PC-3 (cell line): Measurements from ENCODE around the gene ZBTB11. TPM values are rescaled to one million over a fixed set of nuclear protein-coding genes. Genes with fewer than 3 reads are reported as not detected.

Source experiments
- ATAC-seq: fragments of 200-7000 bp; cut with Tn5 transposase; 2 replicates; pipeline ENCODE4 v1.9.1; 2020; ENCODE audit warnings: mild to moderate bottlenecking, moderate library complexity
- BruUV-seq: library from RNA; stranded (reverse); fragments of 400-500 nt; replicated peaks from 2 replicates; lab custom pipeline; 2021; lab: Mats Ljungman, UMichigan
- CTCF ChIA-PET: fragments of 300-600 bp; sonication (Branson Sonifier 250); formaldehyde crosslinking; loops from one replicate; lab custom pipeline; 2022; ENCODE audit warnings: antibody characterized with exemption; lab: Charles Lee
- POLR2A ChIA-PET: fragments of 300-600 bp; sonication (Branson Sonifier 250); formaldehyde crosslinking; loops from one replicate; lab custom pipeline; 2022; ENCODE audit warnings: antibody characterized with exemption; ENCODE audit not compliant: unreplicated experiment; lab: Charles Lee
- DNase-seq: peaks from one replicate; pipeline ENCODE4 v3.0.0-alpha.2; 2015
- H2AFZ ChIP-seq: fragments of 300-600 bp; sonication (generic); 2 replicates; pipeline ENCODE4 v1.6.0; 2016; ENCODE audit warnings: antibody characterized with exemption, low read length
- H3F3A ChIP-seq: fragments of 300-600 bp; sonication (generic); one replicate; pipeline ENCODE4 v1.6.0; 2017; ENCODE audit warnings: antibody characterized with exemption, low read length, control low read depth, mild to moderate bottlenecking; ENCODE audit not compliant: unreplicated experiment
- H3K27ac ChIP-seq: fragments of 300-600 bp; sonication (generic); 2 replicates; pipeline ENCODE4 v1.5.1; 2016; ENCODE audit warnings: mild to moderate bottlenecking, low read length
- H3K27me3 ChIP-seq: fragments of 300-600 bp; sonication (generic); 2 replicates; pipeline ENCODE4 v1.6.1; 2016; ENCODE audit warnings: low read length, mixed read lengths
- H3K36me3 ChIP-seq: fragments of 300-600 bp; sonication (generic); 2 replicates; pipeline ENCODE4 v1.6.1; 2016; ENCODE audit warnings: low read depth, mixed run types, low read length, mixed read lengths
- H3K4me1 ChIP-seq: fragments of 300-600 bp; sonication (generic); 2 replicates; pipeline ENCODE4 v1.5.1; 2016; ENCODE audit warnings: low read length; ENCODE audit not compliant: insufficient read depth
- H3K4me2 ChIP-seq: fragments of 300-600 bp; sonication (generic); 2 replicates; pipeline ENCODE4 v1.6.0; 2016; ENCODE audit warnings: low read length
- H3K4me3 ChIP-seq: fragments of 300-600 bp; sonication (generic); 2 replicates; pipeline ENCODE4 v1.5.1; 2016; ENCODE audit warnings: mild to moderate bottlenecking, low read length, mixed read lengths
- H3K79me2 ChIP-seq: fragments of 300-600 bp; sonication (generic); 2 replicates; pipeline ENCODE4 v1.6.1; 2017; ENCODE audit warnings: low read length, mixed read lengths
- H3K9ac ChIP-seq: fragments of 300-600 bp; sonication (generic); 2 replicates; pipeline ENCODE4 v1.6.0; 2016; ENCODE audit warnings: mild to moderate bottlenecking, low read length
- H3K9me2 ChIP-seq: fragments of 300-600 bp; sonication (generic); replicated peaks from 2 replicates; pipeline ENCODE4 v1.6.1; 2016; ENCODE audit warnings: mixed run types, low read length, mixed read lengths
- H3K9me3 ChIP-seq: fragments of 300-600 bp; sonication (generic); 2 replicates; pipeline ENCODE4 v1.6.1; 2016; ENCODE audit warnings: low read length, mixed read lengths
- H4K20me1 ChIP-seq: fragments of 300-600 bp; sonication (generic); 2 replicates; pipeline ENCODE4 v1.6.1; 2016; ENCODE audit warnings: low read length, mixed read lengths
- CTCF ChIP-seq: fragments of 300-600 bp; sonication (generic); conservative IDR thresholded peaks from 2 replicates; pipeline ENCODE4 v1.5.1; 2017; ENCODE audit warnings: antibody characterized with exemption, low read depth, mild to moderate bottlenecking, low read length
- EZH2 ChIP-seq: fragments of 300-600 bp; sonication (generic); IDR thresholded peaks from one replicate; pipeline ENCODE4 v1.6.1; 2017; ENCODE audit warnings: antibody characterized with exemption, mild to moderate bottlenecking, low read length; ENCODE audit not compliant: unreplicated experiment
- EZH2phosphoT487 ChIP-seq: fragments of 300-600 bp; sonication (generic); IDR thresholded peaks from 2 replicates; pipeline ENCODE4 v1.6.1; 2018; ENCODE audit warnings: mild to moderate bottlenecking, antibody characterized with exemption, low read length, borderline replicate concordance
- intact Hi-C: fragments of 100-400 bp; cut with micrococcal nuclease; formaldehyde crosslinking; loops from 2 replicates; pipeline ENCODE4 v1.9.0; 2023
- total RNA-seq: library from RNA; depleted of rRNA; stranded (reverse); fragments of >200 nt; gene quantifications from 2 replicates; pipeline ENCODE4 v1.2.3, GENCODE V29; 2014

The ZBTB11 gene
- total RNA-seq, 1 experiment from 2014 or later: 27.6 TPM

GRCh38 chr3:101631098-101631796 is 45.7 kb downstream of the ZBTB11 start:
- intact Hi-C loops: loop anchor here (10.0 kb wide), 1 partner anchor 216 kb away; no protein-coding TSS in a partner anchor
- BruUV-seq: no TSS peak
- CTCF ChIA-PET: no interaction called here

GRCh38 chr3:101629219-101629618 is 47.7 kb downstream of the ZBTB11 start:
- no peaks in the 10 kb centered on the region for H3F3A ChIP-seq
- no peaks in the 10 kb centered on the region for H3K9me3 ChIP-seq
- no peaks in the 10 kb centered on the region for H3K9me2 ChIP-seq
- no peaks in the 10 kb centered on the region for H3K79me2 ChIP-seq
- H3K27ac ChIP-seq: no peak overlapping the region
- intact Hi-C loops: no loop called here
- no peak for TF ChIP-seq CTCF
- no peak for TF ChIP-seq EZH2phosphoT487
- TF ChIP-seq EZH2: no peak
- no peaks in the 10 kb centered on the region for H3K4me1 ChIP-seq
- DNase-seq (no peak), ATAC-seq (no peak)
- ChIA-PET CTCF (no interaction called here), POLR2A (no interaction called here)
- H3K27me3 ChIP-seq: no peaks in the 10 kb centered on the region
- H2AFZ ChIP-seq: no peak overlapping the region
- no peak overlapping the region for H3K9ac ChIP-seq
- BruUV-seq: no TSS peak
- no peaks in the 10 kb centered on the region for H3K36me3 ChIP-seq
- H3K4me2 ChIP-seq: no peak overlapping the region
- H3K4me3 ChIP-seq: no peak overlapping the region
- no peaks in the 10 kb centered on the region for H4K20me1 ChIP-seq

More at GRCh38 chr3:101631098-101631796, 45.7 kb downstream of the ZBTB11 start:
- Histone ChIP-seq H4K20me1 (no peaks in the 10 kb centered on the region), H3K79me2 (no peaks in the 10 kb centered on the region), H3K4me2 (no peak overlapping the region), H3K27ac (no peak overlapping the region), H3K36me3 (no peaks in the 10 kb centered on the region), H3K9ac (no peak overlapping the region), H3K9me3 (no peaks in the 10 kb centered on the region), H2AFZ (no peak overlapping the region), H3K9me2 (no peaks in the 10 kb centered on the region), H3F3A (no peaks in the 10 kb centered on the region), H3K27me3 (no peaks in the 10 kb centered on the region), H3K4me3 (no peak overlapping the region), H3K4me1 (no peaks in the 10 kb centered on the region)
- TF ChIP-seq EZH2 (no peak), CTCF (no peak), EZH2phosphoT487 (no peak)
- POLR2A ChIA-PET: no interaction called here
- ATAC-seq (no peak), DNase-seq (no peak)

GRCh38 chr3:101625879-101626278 is 51.1 kb downstream of the ZBTB11 start:
- Histone ChIP-seq H3K4me3 (no peak overlapping the region), H3K36me3 (no peaks in the 10 kb centered on the region), H3F3A (no peaks in the 10 kb centered on the region), H3K27me3 (no peaks in the 10 kb centered on the region), H3K4me2 (no peak overlapping the region), H4K20me1 (no peaks in the 10 kb centered on the region), H2AFZ (no peak overlapping the region), H3K9me3 (no peaks in the 10 kb centered on the region), H3K4me1 (no peaks in the 10 kb centered on the region), H3K9me2 (no peaks in the 10 kb centered on the region), H3K79me2 (no peaks in the 10 kb centered on the region), H3K27ac (no peak overlapping the region), H3K9ac (no peak overlapping the region)
- ATAC-seq: no peak
- no TSS peak for BruUV-seq
- DNase-seq: no peak
- no peak for TF ChIP-seq EZH2
- no peak for TF ChIP-seq CTCF
- TF ChIP-seq EZH2phosphoT487: no peak
- ChIA-PET POLR2A (no interaction called here), CTCF (no interaction called here)
- intact Hi-C loops: no loop called here
